Endodermal cell (in vitro differentiated cells): Measurements from ENCODE around the gene TBC1D9B. TPM values are rescaled to one million over a fixed set of nuclear protein-coding genes. Genes with fewer than 3 reads are reported as not detected.

Experiments used
- DNase-seq: peaks from one replicate; pipeline ENCODE4 v3.0.0-alpha.2; 2017
- H3K27ac ChIP-seq: 2 replicates; pipeline ENCODE4 v1.5.1; 2013; ENCODE audit warnings: mild to moderate bottlenecking, low read depth, low read length, moderate library complexity
- H3K27me3 ChIP-seq: 2 replicates; pipeline ENCODE4 v1.6.1; 2013; ENCODE audit warnings: mild to moderate bottlenecking, low read length, moderate library complexity; ENCODE audit not compliant: insufficient read depth, control insufficient read depth, poor library complexity, severe bottlenecking
- H3K36me3 ChIP-seq: 2 replicates; pipeline ENCODE4 v1.7.0; 2013; ENCODE audit warnings: mild to moderate bottlenecking, low read length, moderate library complexity; ENCODE audit not compliant: control insufficient read depth, insufficient read depth
- H3K4me1 ChIP-seq: one replicate; pipeline ENCODE4 v1.7.0; 2013; ENCODE audit warnings: low read length; ENCODE audit not compliant: control insufficient read depth, insufficient read depth
- H3K4me3 ChIP-seq: 2 replicates; pipeline ENCODE4 v1.5.1; 2013; ENCODE audit warnings: mild to moderate bottlenecking, low read length, moderate library complexity
- H3K9ac ChIP-seq: 2 replicates; pipeline ENCODE4 v1.6.1; 2013; ENCODE audit warnings: mild to moderate bottlenecking, low read length, moderate library complexity; ENCODE audit not compliant: poor library complexity, severe bottlenecking; ENCODE audit errors: extremely low read depth
- H3K9me3 ChIP-seq: 2 replicates; pipeline ENCODE4 v1.6.1; 2013; ENCODE audit warnings: mild to moderate bottlenecking, low read length, moderate library complexity; ENCODE audit not compliant: control insufficient read depth
- H3K27ac Mint-ChIP-seq: 2 replicates; pipeline ENCODE4 v1.8.0; 2020; ENCODE audit warnings: mixed read lengths
- H3K27me3 Mint-ChIP-seq: 2 replicates; pipeline ENCODE4 v1.8.0; 2021; ENCODE audit warnings: mild to moderate bottlenecking, mixed read lengths; ENCODE audit not compliant: insufficient read depth
- H3K36me3 Mint-ChIP-seq: 2 replicates; pipeline ENCODE4 v1.8.0; 2020; ENCODE audit warnings: low read depth, mixed read lengths
- H3K4me1 Mint-ChIP-seq: 2 replicates; pipeline ENCODE4 v1.8.0; 2020; ENCODE audit warnings: mixed read lengths
- H3K4me3 Mint-ChIP-seq: 2 replicates; pipeline ENCODE4 v1.8.0; 2020; ENCODE audit warnings: mild to moderate bottlenecking, moderate library complexity, mixed read lengths
- H3K9me3 Mint-ChIP-seq: 2 replicates; pipeline ENCODE4 v1.8.0; 2020; ENCODE audit warnings: mild to moderate bottlenecking, mixed read lengths
- WGBS, 2 experiments: methylation state at CpG; one replicate each; pipeline versions ENCODE4 v1.1.5 to v1.1.7; 2013; ENCODE audit warnings: missing lambda C conversion rate in 2 of 2, mixed read lengths in 1 of 2; ENCODE audit not compliant: insufficient coverage in 1 of 2, insufficient read length in 1 of 2; 5-methylcytosine and 5-hydroxymethylcytosine counted together
- total RNA-seq, 2 donors: library from RNA; stranded (reverse); fragmentation: NEBNext Ultra II Directional in 1 of 2; extraction: Animal tissue kit (Norgen Biotek cat#: 25700) in 1 of 2; gene quantifications; 2 replicates in 1 of 2; 3 replicates in 1 of 2; pipeline ENCODE4 v1.2.1, GENCODE V29; 2021
- TF ChIP-seq, protein P1 (sequence below): fragments of 200-600 bp; sonication (generic); conservative IDR thresholded peaks from 2 replicates; pipeline ENCODE4 v1.5.0; 2021; ENCODE audit warnings: antibody characterized with exemption, mild to moderate bottlenecking

The TBC1D9B gene
- total RNA-seq, 2 donors from 2014 or later = 118 to 127 TPM

DNA sequence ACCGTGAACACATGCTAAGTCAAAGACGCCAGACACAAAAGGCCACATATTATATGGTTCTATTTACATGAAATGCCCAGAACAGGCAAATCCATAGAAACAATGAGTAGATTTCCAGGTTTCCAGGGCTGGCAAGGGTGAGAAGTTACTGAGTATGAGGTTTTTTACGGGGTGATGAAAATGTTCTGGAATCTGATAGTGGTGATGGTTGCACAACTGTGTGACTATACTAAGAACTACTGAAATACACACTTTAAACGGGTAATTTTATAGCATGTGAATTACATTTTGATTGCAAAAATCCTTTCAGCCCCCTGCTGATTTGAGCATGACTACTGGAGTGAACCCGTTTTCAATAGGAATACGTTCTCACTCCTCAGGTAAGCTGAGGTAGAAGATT lies 46.7 kb upstream of the TBC1D9B start:
- no peaks in the 10 kb centered on the region for H3K4me1 Mint-ChIP-seq
- H3K9me3 Mint-ChIP-seq = no peaks in the 10 kb centered on the region
- DNase-seq = no peak
- no peak overlapping the region for H3K4me3 Mint-ChIP-seq
- Histone ChIP-seq H3K27ac (no peak overlapping the region), H3K9me3 (no peaks in the 10 kb centered on the region), H3K4me3 (no peak overlapping the region), H3K27me3 (no peaks in the 10 kb centered on the region), H3K9ac (no peak overlapping the region), H3K36me3 (peaks cover 63% of the 10 kb centered on the region), H3K4me1 (no peaks in the 10 kb centered on the region)
- no peak overlapping the region for H3K27ac Mint-ChIP-seq
- H3K36me3 Mint-ChIP-seq = peaks cover 71% of the 10 kb centered on the region
- no peaks in the 10 kb centered on the region for H3K27me3 Mint-ChIP-seq
- TF ChIP-seq, protein P1, sequence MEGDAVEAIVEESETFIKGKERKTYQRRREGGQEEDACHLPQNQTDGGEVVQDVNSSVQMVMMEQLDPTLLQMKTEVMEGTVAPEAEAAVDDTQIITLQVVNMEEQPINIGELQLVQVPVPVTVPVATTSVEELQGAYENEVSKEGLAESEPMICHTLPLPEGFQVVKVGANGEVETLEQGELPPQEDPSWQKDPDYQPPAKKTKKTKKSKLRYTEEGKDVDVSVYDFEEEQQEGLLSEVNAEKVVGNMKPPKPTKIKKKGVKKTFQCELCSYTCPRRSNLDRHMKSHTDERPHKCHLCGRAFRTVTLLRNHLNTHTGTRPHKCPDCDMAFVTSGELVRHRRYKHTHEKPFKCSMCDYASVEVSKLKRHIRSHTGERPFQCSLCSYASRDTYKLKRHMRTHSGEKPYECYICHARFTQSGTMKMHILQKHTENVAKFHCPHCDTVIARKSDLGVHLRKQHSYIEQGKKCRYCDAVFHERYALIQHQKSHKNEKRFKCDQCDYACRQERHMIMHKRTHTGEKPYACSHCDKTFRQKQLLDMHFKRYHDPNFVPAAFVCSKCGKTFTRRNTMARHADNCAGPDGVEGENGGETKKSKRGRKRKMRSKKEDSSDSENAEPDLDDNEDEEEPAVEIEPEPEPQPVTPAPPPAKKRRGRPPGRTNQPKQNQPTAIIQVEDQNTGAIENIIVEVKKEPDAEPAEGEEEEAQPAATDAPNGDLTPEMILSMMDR = no peak
- 99 to 100% methylated on average over 2 to 5 of the region's 6 CpGs for WGBS, 2 experiments

DNA sequence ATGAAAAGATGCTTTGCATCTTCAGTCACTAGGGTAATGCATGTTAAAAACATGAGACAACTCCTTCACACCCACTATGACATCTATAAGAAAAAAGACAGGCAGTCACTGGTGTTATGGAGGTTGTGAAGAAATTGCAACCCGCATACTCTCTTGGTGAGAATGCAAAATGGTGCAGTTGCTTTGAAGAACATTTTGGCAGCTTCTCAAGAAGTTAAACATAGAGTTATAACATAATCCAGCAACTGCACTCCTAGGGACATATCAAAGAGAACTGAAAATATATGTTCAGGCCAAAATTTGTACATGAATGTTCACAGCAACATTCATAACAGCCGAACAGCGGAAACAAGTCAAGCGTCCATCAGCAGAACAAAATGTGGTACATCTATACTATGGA lies 46.3 kb upstream of the TBC1D9B start:
- Histone ChIP-seq H3K27me3 (no peaks in the 10 kb centered on the region), H3K4me3 (no peak overlapping the region), H3K36me3 (peaks cover 64% of the 10 kb centered on the region), H3K4me1 (no peaks in the 10 kb centered on the region), H3K9me3 (no peaks in the 10 kb centered on the region), H3K9ac (no peak overlapping the region), H3K27ac (no peak overlapping the region)
- H3K27ac Mint-ChIP-seq = no peak overlapping the region
- no peaks in the 10 kb centered on the region for H3K4me1 Mint-ChIP-seq
- DNase-seq = no peak
- no peaks in the 10 kb centered on the region for H3K9me3 Mint-ChIP-seq
- no peaks in the 10 kb centered on the region for H3K27me3 Mint-ChIP-seq
- no peak overlapping the region for H3K4me3 Mint-ChIP-seq
- WGBS, 2 experiments = 93 to 100% methylated on average over 3 to 4 of the region's 4 CpGs
- peaks cover 68% of the 10 kb centered on the region for H3K36me3 Mint-ChIP-seq
- TF ChIP-seq, protein P1 = no peak

DNA sequence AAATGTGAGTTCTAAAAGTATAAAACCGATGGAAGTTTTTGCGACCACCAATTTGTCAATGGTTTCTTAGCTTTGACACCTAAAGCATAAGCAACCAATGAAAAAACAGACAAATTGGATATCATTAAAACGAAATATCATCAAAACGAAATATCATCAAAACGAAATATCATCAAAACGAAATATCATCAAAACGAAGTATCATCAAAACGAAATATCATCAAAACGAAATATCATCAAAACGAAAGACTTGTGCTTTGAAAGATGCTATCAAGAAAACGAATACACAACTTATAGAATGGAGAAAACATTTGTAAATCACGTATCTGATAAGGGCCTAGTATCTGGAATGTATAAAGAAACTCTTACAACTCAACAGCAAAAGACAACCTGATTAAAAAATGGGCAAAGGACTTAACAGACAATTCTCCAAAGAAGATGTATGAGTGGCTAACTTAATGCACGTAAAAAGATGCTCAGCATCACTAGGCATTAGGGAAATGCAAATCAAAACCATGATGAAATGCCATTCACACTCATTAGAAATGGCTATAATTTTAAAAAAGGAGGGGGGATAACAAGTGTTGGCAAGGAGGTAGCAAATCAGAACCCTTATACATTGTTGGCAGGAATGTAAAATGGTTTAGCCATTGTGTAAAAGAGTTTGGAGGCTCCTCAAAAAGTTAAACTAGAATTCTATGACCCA lies 29.4 kb upstream of the TBC1D9B start:
- no peaks in the 10 kb centered on the region for H3K27me3 ChIP-seq
- no peaks in the 10 kb centered on the region for H3K9me3 Mint-ChIP-seq
- peaks cover 29% of the 10 kb centered on the region for H3K36me3 Mint-ChIP-seq
- no peaks in the 10 kb centered on the region for H3K9me3 ChIP-seq
- no peak overlapping the region for H3K27ac ChIP-seq
- H3K4me3 Mint-ChIP-seq = no peak overlapping the region
- H3K9ac ChIP-seq = no peak overlapping the region
- peaks cover 7% of the 10 kb centered on the region for H3K36me3 ChIP-seq
- TF ChIP-seq, protein P1 = no peak
- no peak overlapping the region for H3K27ac Mint-ChIP-seq
- WGBS, 2 experiments = 90 to 93% methylated on average over 11 to 13 of the region's 13 CpGs
- H3K27me3 Mint-ChIP-seq = no peaks in the 10 kb centered on the region
- no peak overlapping the region for H3K4me3 ChIP-seq
- no peaks in the 10 kb centered on the region for H3K4me1 ChIP-seq
- DNase-seq = no peak
- H3K4me1 Mint-ChIP-seq = no peaks in the 10 kb centered on the region
